ENCODE results near the gene GABARAPL1.

GABARAPL1 gene

GRCh38 chr12:10235761-10236631 is 23.3 kb downstream of the GABARAPL1 start:
- peak; percentile 58 to 73 (median 67) for DNase-seq

DNA sequence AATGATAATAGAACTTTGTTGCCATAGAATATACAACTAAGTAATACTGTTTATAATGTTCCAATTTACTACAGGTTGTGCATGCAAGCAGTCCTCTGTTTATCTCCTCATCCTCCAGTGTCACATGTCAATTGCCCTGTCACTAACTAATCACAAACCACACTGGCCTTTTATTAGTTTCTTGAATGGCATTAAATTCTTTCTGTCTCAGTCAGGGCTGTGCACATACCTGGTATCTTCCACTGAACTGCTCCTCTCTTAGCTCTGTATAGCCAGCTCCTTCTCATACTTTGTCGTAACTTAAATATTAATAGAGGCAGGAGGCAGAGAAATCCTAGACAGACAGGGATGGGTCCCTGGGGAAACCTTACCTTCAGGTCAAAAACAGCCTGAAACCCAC is 24.0 kb downstream of the GABARAPL1 start:
- no peak for DNase-seq

GRCh38 chr12:10238526-10238925 is 25.8 kb downstream of the GABARAPL1 start:
- DNase-seq, result no peak

- DNase-seq, result no peak
Observed at GRCh38 chr12:10241290-10241689, 28.6 kb downstream of the GABARAPL1 start.

DNA sequence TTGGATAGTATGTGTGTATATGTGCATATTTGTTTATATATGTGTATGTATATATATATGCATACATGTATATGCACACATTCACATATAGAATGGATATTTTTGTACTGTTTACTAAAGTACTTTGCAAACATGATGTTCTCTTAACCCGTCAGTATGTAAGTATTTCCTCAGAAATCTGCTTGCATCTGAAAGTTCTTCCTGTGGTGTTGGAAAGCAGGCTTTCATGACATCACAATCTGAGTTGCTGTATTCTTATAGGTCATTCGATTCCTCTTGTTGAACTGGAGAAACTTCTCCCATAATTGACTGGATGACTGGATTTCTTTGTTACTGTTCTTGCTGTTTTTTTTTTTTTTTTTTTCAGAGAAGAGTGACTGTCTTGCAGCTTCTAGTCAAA is 29.1 kb downstream of the GABARAPL1 start:
- DNase-seq, result peak in 1 of 4 experiments; percentile 26

- DNase-seq, result no peak
Observed at GRCh38 chr12:10242539-10242938, 29.9 kb downstream of the GABARAPL1 start.

DNA sequence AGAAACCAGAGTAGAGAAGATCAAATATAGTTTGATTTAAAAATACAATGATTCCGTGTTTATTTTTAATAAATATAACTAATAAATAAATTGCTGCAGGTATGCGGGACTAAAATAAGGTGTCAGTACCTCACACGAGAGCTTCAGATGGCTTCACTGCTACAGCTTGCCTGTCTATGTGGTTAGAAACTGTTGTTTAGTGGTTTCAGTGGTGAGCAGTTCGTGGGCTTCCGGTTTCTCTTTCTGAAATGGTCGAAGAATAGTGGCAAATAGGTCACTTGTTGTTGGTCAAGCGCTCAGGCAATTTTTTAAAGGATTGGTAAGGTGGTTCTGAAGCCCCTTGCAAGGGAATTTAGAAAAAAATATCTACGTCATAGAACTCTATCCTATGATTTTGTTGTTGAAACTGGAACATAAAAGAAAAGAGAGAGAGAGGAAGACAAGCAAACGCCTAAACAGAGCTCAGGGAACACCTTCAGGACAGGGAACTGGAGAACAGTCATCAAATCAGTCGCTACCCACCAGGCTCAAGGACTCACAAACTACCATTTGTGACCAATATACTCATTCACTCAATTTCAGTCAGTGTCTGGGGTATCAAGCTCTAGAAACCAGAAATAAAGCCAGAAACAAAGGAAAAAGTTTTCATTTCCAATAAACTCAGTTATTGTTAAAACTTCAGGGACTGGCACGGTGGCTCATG is 31.3 kb downstream of the GABARAPL1 start:
- peak; percentile 42 to 58 (median 46) for DNase-seq

GRCh38 chr12:10247436-10248058 is 34.9 kb downstream of the GABARAPL1 start:
- peak in 3 of 4 experiments; percentile 9 to 33 (median 14) for DNase-seq

DNA sequence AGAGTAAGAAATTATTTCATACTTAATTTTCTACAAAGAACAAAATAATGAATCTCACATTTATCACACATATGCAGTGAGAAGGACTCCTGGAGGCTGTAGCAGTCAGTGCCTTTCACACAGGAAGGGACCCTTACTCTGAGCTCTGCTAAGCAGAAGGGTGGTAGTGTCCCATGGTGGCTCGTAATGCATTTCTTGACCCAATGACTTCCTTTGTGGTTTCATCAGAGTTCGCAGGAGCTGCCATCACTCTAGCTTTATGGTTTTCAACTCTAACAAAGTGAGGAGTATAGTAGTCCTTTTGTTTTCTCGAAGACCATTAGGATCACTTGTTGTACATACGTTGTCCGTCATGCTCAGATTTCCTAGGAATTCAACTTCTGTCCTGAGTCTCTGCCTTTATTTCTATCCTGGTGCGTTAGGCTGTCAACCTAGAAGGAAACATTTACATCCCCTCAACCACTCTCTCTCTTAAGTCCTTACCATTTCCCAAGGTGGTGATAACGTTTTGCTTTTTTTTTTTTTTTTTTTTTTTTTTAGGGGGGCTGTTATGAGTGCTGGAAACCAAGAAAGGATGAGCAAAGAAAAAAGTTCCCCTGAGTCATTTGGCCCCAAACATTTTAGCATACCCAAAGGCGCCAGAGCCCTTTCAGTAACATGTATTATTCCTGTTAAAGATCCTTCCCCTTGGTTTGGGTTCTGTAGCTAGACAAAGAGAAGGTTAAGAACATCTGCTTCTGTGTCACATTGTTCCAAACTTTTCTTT is 37.2 kb downstream of the GABARAPL1 start:
- no peak for DNase-seq

GRCh38 chr12:10251669-10252068 is 39.0 kb downstream of the GABARAPL1 start:
- DNase-seq, result no peak

DNA sequence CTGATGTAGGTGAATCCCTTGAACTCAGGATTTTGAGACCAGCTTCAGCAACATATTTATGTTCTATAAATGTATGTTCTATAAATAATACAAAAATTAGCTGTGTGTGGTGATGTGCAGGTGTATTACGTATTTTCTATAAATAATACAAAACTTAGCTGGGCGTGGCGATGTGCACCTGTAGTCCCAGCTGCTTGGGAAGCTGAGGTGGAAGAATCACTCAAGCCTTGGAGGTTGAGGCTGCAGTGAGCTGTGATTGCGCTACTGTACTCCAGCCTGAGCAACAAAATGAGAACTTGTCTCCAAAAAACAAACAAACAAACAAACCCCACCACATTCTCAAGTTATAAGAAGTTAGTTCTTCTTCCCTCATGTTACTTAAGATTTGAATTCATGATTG is 39.5 kb downstream of the GABARAPL1 start:
- DNase-seq, result no peak

- no peak for DNase-seq
Observed at GRCh38 chr12:10256064-10256463, 43.4 kb downstream of the GABARAPL1 start.

DNA sequence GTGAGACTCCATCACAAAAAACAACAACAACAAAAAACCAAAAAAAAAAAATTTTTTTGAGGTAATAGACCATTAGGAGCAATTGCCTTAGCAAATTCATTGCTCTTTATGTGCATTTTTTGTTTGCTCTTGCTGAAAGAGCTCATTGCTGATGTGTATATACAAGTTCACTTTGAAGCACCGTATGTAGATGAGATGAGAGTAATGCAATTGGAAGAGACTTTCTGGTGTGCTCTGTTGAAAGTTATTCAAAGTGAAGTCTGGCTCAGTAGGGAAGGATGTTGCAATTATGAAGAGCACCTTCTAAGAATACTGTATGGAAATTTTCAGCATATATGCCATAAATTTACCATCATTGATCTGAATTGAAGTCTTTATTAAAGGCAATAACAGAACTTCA is 48.2 kb downstream of the GABARAPL1 start:
- DNase-seq, result no peak

GRCh38 chr12:10268037-10268436 is 55.4 kb downstream of the GABARAPL1 start:
- DNase-seq, result no peak

DNA sequence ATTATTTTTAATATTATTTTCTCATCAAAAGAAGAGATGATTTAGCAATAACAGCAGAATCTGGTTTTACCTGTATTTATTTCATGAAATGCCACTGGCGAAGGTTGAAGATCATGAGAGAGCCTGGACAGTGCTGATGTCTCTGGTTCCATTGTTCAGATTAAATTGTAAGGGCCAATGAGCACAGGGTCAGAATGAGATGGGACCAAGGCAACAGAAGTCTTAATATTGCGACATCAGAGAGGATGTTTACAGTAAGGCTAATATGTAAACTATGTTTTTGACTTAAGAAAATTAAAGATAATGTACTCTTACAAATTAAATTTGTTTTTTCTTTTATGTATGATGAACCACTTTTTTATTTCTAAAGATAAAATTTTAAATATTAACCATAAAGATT is 59.8 kb downstream of the GABARAPL1 start:
- DNase-seq, result no peak
